Uterus (tissue), 4 donors: ENCODE results near the gene MYH7. TPM values are rescaled to one million over a fixed set of nuclear protein-coding genes. Genes with fewer than 3 reads are reported as not detected.
"Not testable (repeated sequence)": the region's sequence is repeated elsewhere in the genome, so short reads cannot be mapped to it uniquely, and the experiment has no call there.

Experiments used
- DNase-seq, 2 donors: peaks; one replicate each; pipeline ENCODE4 v3.0.0-alpha.2; 2019 to 2020
- H3K27ac ChIP-seq, 2 donors: fragments of 200-600 bp; sonication (generic); 1 replicate in 1 of 2; 2 replicates in 1 of 2; pipeline ENCODE4 v1.5.1; 2016 to 2018
- H3K27me3 ChIP-seq, 2 donors: fragments of 200-600 bp; sonication (generic); one replicate each; pipeline ENCODE4 v1.5.1; 2018 to 2019; ENCODE audit warnings: control low read depth in 1 of 2
- H3K36me3 ChIP-seq, 2 donors: fragments of 200-600 bp; sonication (generic); one replicate each; pipeline ENCODE4 v1.5.1; 2019; ENCODE audit warnings: control low read depth in 1 of 2
- H3K4me1 ChIP-seq, 2 donors: fragments of 200-600 bp; sonication (generic); one replicate each; pipeline ENCODE4 v1.5.1; 2018 to 2019; ENCODE audit warnings: control low read depth in 1 of 2
- H3K4me3 ChIP-seq, 2 donors: fragments of 200-600 bp; sonication (generic); 1 replicate in 1 of 2; 2 replicates in 1 of 2; pipeline ENCODE4 v1.5.1; 2018 to 2019; ENCODE audit warnings: mild to moderate bottlenecking in 1 of 2
- H3K9me3 ChIP-seq, 2 donors: fragments of 200-600 bp; sonication (generic); one replicate each; pipeline ENCODE4 v1.5.1; 2019; ENCODE audit warnings: control low read depth in 1 of 2
- POLR2A ChIP-seq, 2 donors: fragments of 450-650 bp; IDR thresholded peaks; one replicate each; pipeline ENCODE4 v1.6.1; 2016; ENCODE audit warnings: antibody characterized with exemption in 2 of 2, mild to moderate bottlenecking in 1 of 2, moderate library complexity in 1 of 2
- intact Hi-C: fragments of 100-400 bp; cut with DNase I; formaldehyde crosslinking; loops from one replicate; pipeline ENCODE4 v1.15.1; 2023; ENCODE audit warnings: low total_unique reads
- total RNA-seq, 4 donors: library from RNA; depleted of rRNA in 3 of 4; stranded (reverse); fragments of >200 nt in 3 of 4; gene quantifications; one replicate each; pipeline versions ENCODE4 v1.1.0 to v1.2.4, GENCODE V29; 2014 to 2023
- TF ChIP-seq, protein P1 (sequence below), 4 experiments: fragments of 200-600 bp in 2 of 4; fragments of 450-650 bp in 2 of 4; sonication (generic) in 2 of 4; IDR thresholded peaks; one replicate each; pipeline ENCODE4 v1.5.1; 2016 to 2019; ENCODE audit warnings: antibody characterized with exemption in 4 of 4, mild to moderate bottlenecking in 2 of 4, moderate library complexity in 1 of 4
- donor health status: DM: yes; HTN: yes; CAD: no.

The MYH7 gene
- total RNA-seq, 4 donors from 2014 or later = 1.6 TPM; not detected in 3

DNA sequence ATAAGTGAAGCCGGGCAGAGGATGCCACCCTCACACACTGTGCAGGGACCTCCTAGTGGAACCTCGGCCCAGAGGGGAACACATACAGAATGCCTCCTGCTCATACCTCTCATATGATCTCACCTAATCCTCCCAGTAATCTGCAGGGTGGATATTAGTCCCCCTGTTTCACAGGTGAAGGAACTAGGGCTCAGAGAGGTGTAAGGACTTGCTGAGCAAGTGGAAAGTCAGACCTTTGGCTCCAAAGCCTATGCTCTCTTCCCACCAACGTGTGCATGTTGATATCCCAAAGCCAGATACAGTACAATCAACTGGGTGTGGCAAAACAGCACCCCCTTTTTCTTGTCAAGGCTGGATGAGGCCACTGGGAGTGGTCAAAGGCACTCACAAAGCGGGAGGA, 31.6 kb downstream of the MYH7 start:
- H3K4me1 ChIP-seq = no peaks in the 10 kb centered on the region
- no peaks in the 10 kb centered on the region for H3K9me3 ChIP-seq
- intact Hi-C loops = no loop called here
- no peak for DNase-seq
- TF ChIP-seq POLR2A (IDR thresholded peaks at IDR 0.05) = no peak
- TF ChIP-seq, protein P1, sequence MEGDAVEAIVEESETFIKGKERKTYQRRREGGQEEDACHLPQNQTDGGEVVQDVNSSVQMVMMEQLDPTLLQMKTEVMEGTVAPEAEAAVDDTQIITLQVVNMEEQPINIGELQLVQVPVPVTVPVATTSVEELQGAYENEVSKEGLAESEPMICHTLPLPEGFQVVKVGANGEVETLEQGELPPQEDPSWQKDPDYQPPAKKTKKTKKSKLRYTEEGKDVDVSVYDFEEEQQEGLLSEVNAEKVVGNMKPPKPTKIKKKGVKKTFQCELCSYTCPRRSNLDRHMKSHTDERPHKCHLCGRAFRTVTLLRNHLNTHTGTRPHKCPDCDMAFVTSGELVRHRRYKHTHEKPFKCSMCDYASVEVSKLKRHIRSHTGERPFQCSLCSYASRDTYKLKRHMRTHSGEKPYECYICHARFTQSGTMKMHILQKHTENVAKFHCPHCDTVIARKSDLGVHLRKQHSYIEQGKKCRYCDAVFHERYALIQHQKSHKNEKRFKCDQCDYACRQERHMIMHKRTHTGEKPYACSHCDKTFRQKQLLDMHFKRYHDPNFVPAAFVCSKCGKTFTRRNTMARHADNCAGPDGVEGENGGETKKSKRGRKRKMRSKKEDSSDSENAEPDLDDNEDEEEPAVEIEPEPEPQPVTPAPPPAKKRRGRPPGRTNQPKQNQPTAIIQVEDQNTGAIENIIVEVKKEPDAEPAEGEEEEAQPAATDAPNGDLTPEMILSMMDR (IDR thresholded peaks at IDR 0.05) = no peak
- H3K4me3 ChIP-seq = no peak overlapping the region
- H3K36me3 ChIP-seq = no peaks in the 10 kb centered on the region
- no peak overlapping the region for H3K27ac ChIP-seq
- no peaks in the 10 kb centered on the region for H3K27me3 ChIP-seq

DNA sequence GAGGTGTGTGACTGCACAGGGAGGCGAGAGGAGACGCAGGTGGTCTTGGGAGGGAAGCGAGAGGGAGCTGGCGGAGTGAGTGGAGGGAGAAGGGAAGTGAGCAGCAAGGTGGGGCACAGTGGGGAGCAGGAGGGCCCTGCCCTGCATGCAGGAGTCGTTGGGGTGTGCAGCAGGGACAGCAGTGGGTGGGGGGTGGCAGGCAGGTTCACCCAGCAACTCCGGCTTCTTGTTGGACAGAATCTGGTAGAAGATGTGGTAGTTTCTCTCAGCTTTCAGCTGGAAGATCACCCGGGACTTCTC, 32.4 kb downstream of the MYH7 start:
- Histone ChIP-seq H3K4me3 (no peak overlapping the region), H3K9me3 (no peaks in the 10 kb centered on the region), H3K4me1 (no peaks in the 10 kb centered on the region), H3K27ac (no peak overlapping the region), H3K36me3 (no peaks in the 10 kb centered on the region), H3K27me3 (no peaks in the 10 kb centered on the region)
- DNase-seq = no peak
- intact Hi-C loops = no loop called here
- TF ChIP-seq, protein P1 (IDR thresholded peaks at IDR 0.05) = no peak
- no peak for TF ChIP-seq POLR2A (IDR thresholded peaks at IDR 0.05)

DNA sequence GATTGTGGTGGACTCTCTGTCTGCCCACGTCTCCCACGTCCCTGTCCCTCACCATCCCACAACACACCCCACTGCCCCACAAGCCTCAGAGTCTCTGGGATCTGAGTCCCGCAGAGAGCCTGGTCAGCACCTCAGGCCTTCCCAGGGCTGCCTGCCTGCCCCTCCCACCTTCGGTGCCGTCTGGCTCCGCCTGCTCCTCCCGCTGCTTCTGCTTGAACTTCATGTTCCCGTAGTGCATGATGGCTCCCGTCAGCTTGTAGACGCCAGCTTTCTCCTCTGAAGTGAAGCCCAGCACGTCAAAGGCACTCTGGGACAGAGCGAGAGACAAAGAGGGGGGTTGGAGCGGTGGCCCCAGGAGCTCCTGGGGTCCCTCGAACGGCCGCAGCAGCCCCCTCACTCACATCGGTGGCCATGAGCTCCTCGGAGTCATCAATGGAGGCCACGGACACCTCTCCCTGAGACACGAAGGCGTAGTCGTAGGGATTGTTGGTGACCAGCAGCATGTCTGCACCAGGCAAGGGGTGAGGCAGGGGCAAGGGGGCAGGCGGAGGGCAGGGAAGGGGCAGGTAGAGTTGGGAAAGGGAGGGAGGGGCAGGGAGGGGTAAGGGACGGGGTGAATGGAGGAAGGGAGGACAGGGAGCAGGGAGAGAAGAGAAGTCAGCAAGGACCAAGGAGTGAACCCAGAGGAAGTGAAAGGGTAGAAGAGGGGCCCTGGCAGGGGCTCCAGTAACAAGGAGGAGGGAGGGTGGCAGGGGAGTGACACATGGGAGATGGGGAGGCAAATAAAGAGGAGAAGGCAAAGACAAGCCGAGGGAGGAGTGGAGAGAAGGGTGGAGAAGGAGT, 32.9 kb downstream of the MYH7 start:
- Histone ChIP-seq H3K4me3 (no peak overlapping the region), H3K36me3 (no peaks in the 10 kb centered on the region), H3K27ac (no peak overlapping the region), H3K4me1 (no peaks in the 10 kb centered on the region), H3K9me3 (no peaks in the 10 kb centered on the region), H3K27me3 (no peaks in the 10 kb centered on the region)
- no peak for DNase-seq
- intact Hi-C loops = no loop called here
- TF ChIP-seq POLR2A (IDR thresholded peaks at IDR 0.05) = no peak
- TF ChIP-seq, protein P1 (IDR thresholded peaks at IDR 0.05) = no peak

DNA sequence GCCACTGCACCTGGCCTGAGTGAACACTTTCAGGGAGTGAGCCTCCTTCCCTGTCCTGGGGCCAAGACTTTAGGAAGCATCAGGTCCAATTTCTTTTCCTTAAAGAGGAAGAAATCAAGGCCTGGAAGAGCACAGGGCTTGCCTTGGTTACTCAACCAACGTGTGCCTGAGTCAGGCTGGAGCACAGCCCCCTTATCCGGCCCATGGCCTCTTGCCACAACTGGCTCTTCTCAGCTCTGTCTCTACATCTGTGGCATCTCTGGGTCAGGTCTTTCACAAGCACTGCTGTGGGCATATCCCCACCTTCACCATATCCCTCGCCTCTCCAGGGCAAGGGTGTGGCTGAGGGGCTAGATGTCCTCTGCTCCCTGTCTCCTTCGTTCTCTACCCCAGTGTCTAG, 34.2 kb downstream of the MYH7 start:
- Histone ChIP-seq H3K4me3 (no peak overlapping the region), H3K27me3 (no peaks in the 10 kb centered on the region), H3K9me3 (no peaks in the 10 kb centered on the region), H3K27ac (no peak overlapping the region), H3K36me3 (no peaks in the 10 kb centered on the region), H3K4me1 (no peaks in the 10 kb centered on the region)
- TF ChIP-seq POLR2A (IDR thresholded peaks at IDR 0.05) = no peak
- TF ChIP-seq, protein P1 (IDR thresholded peaks at IDR 0.05) = no peak
- DNase-seq = no peak
- intact Hi-C loops = no loop called here

DNA sequence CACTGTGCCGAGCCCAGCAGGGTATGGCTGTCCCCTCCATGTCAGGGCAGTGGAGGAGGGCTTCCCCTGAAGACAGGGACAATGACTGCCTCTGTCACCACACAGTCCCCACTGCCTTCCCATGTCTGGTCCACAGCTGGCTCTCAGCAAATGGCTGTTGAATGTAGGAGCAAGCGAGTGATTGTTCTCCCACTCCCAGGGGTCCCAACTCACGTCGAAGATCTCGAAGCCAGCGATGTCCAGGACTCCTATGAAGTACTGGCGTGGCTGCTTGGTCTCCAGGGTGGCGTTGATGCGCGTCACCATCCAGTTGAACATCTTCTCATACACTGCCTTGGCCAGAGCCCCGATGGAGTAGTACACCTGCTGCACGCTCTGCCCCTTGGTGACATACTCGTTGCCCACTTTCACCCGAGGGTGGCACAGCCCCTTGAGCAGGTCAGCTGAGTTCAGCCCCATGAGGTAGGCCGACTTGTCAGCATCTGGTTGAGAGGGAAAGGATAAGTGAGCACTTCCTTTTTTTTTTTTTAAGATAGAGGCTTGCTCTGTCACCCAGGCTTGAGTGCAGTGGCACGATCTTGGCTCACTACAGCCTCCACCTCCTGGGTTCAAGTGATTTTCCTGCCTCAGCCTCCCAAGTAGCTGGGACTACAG, 34.8 kb downstream of the MYH7 start:
- intact Hi-C loops, H3K4me1 ChIP-seq, H3K27ac ChIP-seq, H3K27me3 ChIP-seq, H3K9me3 ChIP-seq, H3K4me3 ChIP-seq, H3K36me3 ChIP-seq, DNase-seq: not testable (repeated sequence)
